MM.1S (cell line): Measurements from ENCODE around the gene TACC2.

Experiments
- DNase-seq: peaks from one replicate; pipeline ENCODE4 v3.0.0-alpha.2; 2015
- H2AFZ ChIP-seq: fragments of 300-600 bp; sonication (generic); 2 replicates; pipeline ENCODE4 v1.6.0; 2016; ENCODE audit warnings: antibody characterized with exemption, low read length
- H3F3A ChIP-seq: fragments of 300-600 bp; sonication (generic); 2 replicates; pipeline ENCODE4 v1.6.1; 2016; ENCODE audit warnings: mild to moderate bottlenecking, antibody characterized with exemption, low read length, moderate library complexity, mixed read lengths; ENCODE audit not compliant: insufficient read depth
- H3K27ac ChIP-seq: fragments of 300-600 bp; sonication (generic); 2 replicates; pipeline ENCODE4 v1.5.1; 2016; ENCODE audit warnings: mild to moderate bottlenecking, low read length
- H3K27me3 ChIP-seq: fragments of 300-600 bp; sonication (generic); replicated peaks from 2 replicates; pipeline ENCODE4 v1.6.0; 2016; ENCODE audit warnings: low read length; ENCODE audit not compliant: insufficient read depth
- H3K36me3 ChIP-seq: fragments of 300-600 bp; sonication (generic); replicated peaks from 2 replicates; pipeline ENCODE4 v1.6.1; 2016; ENCODE audit warnings: mild to moderate bottlenecking, low read length, mixed read lengths; ENCODE audit not compliant: insufficient read depth
- H3K4me1 ChIP-seq: fragments of 300-600 bp; sonication (generic); 2 replicates; pipeline ENCODE4 v1.6.1; 2016; ENCODE audit warnings: low read length, mixed read lengths
- H3K4me2 ChIP-seq: fragments of 300-600 bp; sonication (generic); 2 replicates; pipeline ENCODE4 v1.6.0; 2016; ENCODE audit warnings: low read depth, low read length
- H3K4me3 ChIP-seq: fragments of 300-600 bp; sonication (generic); 2 replicates; pipeline ENCODE4 v1.5.1; 2016; ENCODE audit warnings: low read length, mixed read lengths
- H3K79me2 ChIP-seq: fragments of 300-600 bp; sonication (generic); 2 replicates; pipeline ENCODE4 v1.6.1; 2016; ENCODE audit warnings: mixed run types, low read length, mixed read lengths
- H3K9ac ChIP-seq: fragments of 300-600 bp; sonication (generic); 2 replicates; pipeline ENCODE4 v1.6.1; 2016; ENCODE audit warnings: low read length, mixed read lengths
- H3K9me2 ChIP-seq: fragments of 300-600 bp; sonication (generic); replicated peaks from 2 replicates; pipeline ENCODE4 v1.6.1; 2016; ENCODE audit warnings: mild to moderate bottlenecking, low read length, mixed read lengths; ENCODE audit not compliant: insufficient read depth
- H3K9me3 ChIP-seq: fragments of 300-600 bp; sonication (generic); replicated peaks from 2 replicates; pipeline ENCODE4 v1.6.1; 2016; ENCODE audit warnings: mild to moderate bottlenecking, low read length, mixed read lengths; ENCODE audit not compliant: insufficient read depth
- H4K20me1 ChIP-seq: fragments of 300-600 bp; sonication (generic); 2 replicates; pipeline ENCODE4 v1.6.1; 2016; ENCODE audit warnings: mild to moderate bottlenecking, low read length, moderate library complexity, mixed read lengths; ENCODE audit not compliant: insufficient read depth
- CTCF ChIP-seq: fragments of 300-600 bp; sonication (generic); IDR thresholded peaks from 2 replicates; pipeline ENCODE4 v1.5.1; 2016; ENCODE audit warnings: antibody characterized with exemption, low read length, mixed read lengths
- EZH2 ChIP-seq: fragments of 300-600 bp; sonication (generic); optimal IDR thresholded peaks from 2 replicates; pipeline ENCODE3; 2017; ENCODE audit warnings: low read depth, mild to moderate bottlenecking, antibody characterized with exemption, low read length, mixed read lengths
- EZH2phosphoT487 ChIP-seq: fragments of 300-600 bp; sonication (generic); IDR thresholded peaks from 2 replicates; pipeline ENCODE4 v1.6.1; 2018; ENCODE audit warnings: antibody characterized with exemption, low read length

The TACC2 gene

GRCh38 chr10:121998462-121998861 is 9.5 kb downstream of the TACC2 start:
- no peaks in the 10 kb centered on the region for H4K20me1 ChIP-seq
- H3K27ac ChIP-seq = no peak overlapping the region
- no peaks in the 10 kb centered on the region for H3K9me2 ChIP-seq
- no peaks in the 10 kb centered on the region for H3K4me1 ChIP-seq
- no peak overlapping the region for H3K4me2 ChIP-seq
- no peak for TF ChIP-seq EZH2phosphoT487
- no peak for TF ChIP-seq CTCF
- no peak for TF ChIP-seq EZH2
- no peak overlapping the region for H3K4me3 ChIP-seq
- H3K27me3 ChIP-seq = no peaks in the 10 kb centered on the region
- no peaks in the 10 kb centered on the region for H3K79me2 ChIP-seq
- H3F3A ChIP-seq = no peaks in the 10 kb centered on the region
- H3K9me3 ChIP-seq = no peaks in the 10 kb centered on the region
- no peaks in the 10 kb centered on the region for H3K36me3 ChIP-seq
- DNase-seq = no peak
- no peak overlapping the region for H2AFZ ChIP-seq
- no peak overlapping the region for H3K9ac ChIP-seq

- no peaks in the 10 kb centered on the region for H3K9me3 ChIP-seq
- no peaks in the 10 kb centered on the region for H3K36me3 ChIP-seq
- H3K4me1 ChIP-seq = no peaks in the 10 kb centered on the region
- H2AFZ ChIP-seq = no peak overlapping the region
- no peaks in the 10 kb centered on the region for H3K9me2 ChIP-seq
- no peak for TF ChIP-seq CTCF
- no peak for TF ChIP-seq EZH2
- no peak for TF ChIP-seq EZH2phosphoT487
- no peak overlapping the region for H3K27ac ChIP-seq
- H3K79me2 ChIP-seq = no peaks in the 10 kb centered on the region
- H3K4me3 ChIP-seq = no peak overlapping the region
- DNase-seq = no peak
- no peak overlapping the region for H3K9ac ChIP-seq
- no peaks in the 10 kb centered on the region for H3K27me3 ChIP-seq
- H3K4me2 ChIP-seq = no peak overlapping the region
- no peaks in the 10 kb centered on the region for H4K20me1 ChIP-seq
- H3F3A ChIP-seq = no peaks in the 10 kb centered on the region
Observed at GRCh38 chr10:121999301-121999700, 10.3 kb downstream of the TACC2 start.

- Histone ChIP-seq H3K27ac (no peak overlapping the region), H3K9me3 (no peaks in the 10 kb centered on the region), H3K9me2 (no peaks in the 10 kb centered on the region), H4K20me1 (no peaks in the 10 kb centered on the region), H3K27me3 (no peaks in the 10 kb centered on the region), H3K79me2 (no peaks in the 10 kb centered on the region), H3K4me1 (no peaks in the 10 kb centered on the region), H3K4me3 (no peak overlapping the region), H3K36me3 (no peaks in the 10 kb centered on the region), H2AFZ (no peak overlapping the region), H3K4me2 (no peak overlapping the region), H3F3A (no peaks in the 10 kb centered on the region), H3K9ac (no peak overlapping the region)
- no peak for TF ChIP-seq EZH2phosphoT487
- no peak for TF ChIP-seq CTCF
- no peak for DNase-seq
Observed at GRCh38 chr10:122001698-122002097, 12.7 kb downstream of the TACC2 start.

- H3K9me3 ChIP-seq = no peaks in the 10 kb centered on the region
- no peaks in the 10 kb centered on the region for H3K36me3 ChIP-seq
- H3K79me2 ChIP-seq = no peaks in the 10 kb centered on the region
- TF ChIP-seq CTCF = no peak
- no peak for TF ChIP-seq EZH2phosphoT487
- TF ChIP-seq EZH2 = no peak
- H3K4me3 ChIP-seq = no peak overlapping the region
- H3K9ac ChIP-seq = no peak overlapping the region
- no peaks in the 10 kb centered on the region for H3K9me2 ChIP-seq
- no peak overlapping the region for H2AFZ ChIP-seq
- H3F3A ChIP-seq = no peaks in the 10 kb centered on the region
- H3K4me2 ChIP-seq = no peak overlapping the region
- H3K4me1 ChIP-seq = no peaks in the 10 kb centered on the region
- no peak for DNase-seq
- no peaks in the 10 kb centered on the region for H3K27me3 ChIP-seq
- no peaks in the 10 kb centered on the region for H4K20me1 ChIP-seq
- no peak overlapping the region for H3K27ac ChIP-seq
Observed at GRCh38 chr10:122007415-122007814, 18.5 kb downstream of the TACC2 start.
